Endothelial cell of umbilical vein (primary cell): ENCODE measurements around the gene CMTM7. TPM values are rescaled to one million over a fixed set of nuclear protein-coding genes. Genes with fewer than 3 reads are reported as not detected.
A peak's percentile ranks its signal among the peaks of the same experiment; 100 is the strongest.

ENCODE experiments used
- BruUV-seq: library from RNA; stranded (reverse); fragments of 400-500 nt; replicated peaks from 2 replicates; lab custom pipeline; 2021; lab: Mats Ljungman, UMichigan
- CTCF ChIA-PET: fragments of 300-600, 350-600 bp; sonication (Branson Sonifier 250); formaldehyde crosslinking; loops from one replicate; lab custom pipeline; 2021; ENCODE audit warnings: antibody characterized with exemption, inconsistent platforms; lab: Charles Lee
- POLR2A ChIA-PET: fragments of 300-600, 350-600 bp; sonication (Branson Sonifier 250); formaldehyde crosslinking; loops from one replicate; lab custom pipeline; 2021; ENCODE audit warnings: antibody characterized with exemption, inconsistent platforms; lab: Charles Lee
- DNase-seq: peaks from one replicate; pipeline ENCODE4 v3.0.0-alpha.2; 2011; ENCODE audit warnings: low read depth, low spot score
- FAIRE-seq: peaks from 2 replicates; lab custom pipeline; 2011; peaks lifted over from hg19 to GRCh38; lab: Jason Lieb, UNC
- H2AFZ ChIP-seq: 2 replicates; pipeline ENCODE4 v1.6.0; 2012; ENCODE audit warnings: low read depth, low read length, control low read depth, inconsistent platforms
- H3K27ac ChIP-seq: 2 replicates; pipeline ENCODE4 v1.5.1; 2011; ENCODE audit warnings: low read depth, mild to moderate bottlenecking, control low read depth, low read length, moderate library complexity; ENCODE audit not compliant: insufficient read depth
- H3K27me3 ChIP-seq, 2 experiments: 2 replicates each; pipeline versions ENCODE4 v1.6.0 to v1.6.1; 2011; ENCODE audit warnings: low read length in 2 of 2, mixed read lengths in 1 of 2; ENCODE audit not compliant: control insufficient read depth in 2 of 2, insufficient read depth in 2 of 2
- H3K36me3 ChIP-seq, 2 experiments: 2 replicates in 1 of 2; 3 replicates in 1 of 2; pipeline ENCODE4 v1.5.1; 2011; ENCODE audit warnings: low read length in 2 of 2, mild to moderate bottlenecking in 1 of 2, moderate library complexity in 1 of 2; ENCODE audit not compliant: control insufficient read depth in 2 of 2, insufficient read depth in 2 of 2; ENCODE audit errors: extremely low read depth in 1 of 2
- H3K4me1 ChIP-seq: 3 replicates; pipeline ENCODE4 v1.5.1; 2011; ENCODE audit warnings: mild to moderate bottlenecking, low read length; ENCODE audit not compliant: control insufficient read depth, insufficient read depth; ENCODE audit errors: extremely low read depth
- H3K4me2 ChIP-seq: 2 replicates; pipeline ENCODE4 v1.6.1; 2011; ENCODE audit warnings: low read length, control low read depth, mixed read lengths; ENCODE audit not compliant: insufficient read depth
- H3K4me3 ChIP-seq, 3 experiments: fragments of 200-600 bp in 1 of 3; sonication (generic), shearing (Covaris generic) in 1 of 3; replicated peaks in 1 of 3; 2 replicates each; pipeline ENCODE4 v1.5.1; 2011 to 2016; ENCODE audit warnings: control low read depth in 3 of 3, low read length in 3 of 3, mild to moderate bottlenecking in 2 of 3, inconsistent platforms in 1 of 3, low read depth in 1 of 3, moderate library complexity in 1 of 3; ENCODE audit not compliant: insufficient read depth in 1 of 3
- H3K79me2 ChIP-seq: 2 replicates; pipeline ENCODE4 v1.6.0; 2012; ENCODE audit warnings: low read length, inconsistent platforms; ENCODE audit not compliant: control insufficient read depth, insufficient read depth
- H3K9ac ChIP-seq: replicated peaks from 2 replicates; pipeline ENCODE3; 2011; ENCODE audit warnings: low read length, control low read depth; ENCODE audit not compliant: insufficient read depth; ENCODE audit errors: extremely low read depth
- H3K9me1 ChIP-seq: replicated peaks from 3 replicates; pipeline ENCODE4 v1.6.0; 2011; ENCODE audit warnings: mild to moderate bottlenecking, low read length; ENCODE audit not compliant: control insufficient read depth, insufficient read depth; ENCODE audit errors: extremely low read depth
- H3K9me3 ChIP-seq: replicated peaks from 2 replicates; pipeline ENCODE4 v1.5.1; 2012; ENCODE audit warnings: low read length, inconsistent platforms; ENCODE audit not compliant: control insufficient read depth, insufficient read depth
- H4K20me1 ChIP-seq: replicated peaks from 2 replicates; pipeline ENCODE3; 2011; ENCODE audit warnings: mild to moderate bottlenecking, low read length; ENCODE audit not compliant: control insufficient read depth, insufficient read depth; ENCODE audit errors: extremely low read depth
- CTCF ChIP-seq, 2 donors: IDR thresholded peaks; 1 replicate in 1 of 2; 2 replicates in 1 of 2; pipeline ENCODE4 v1.5.1; 2011; ENCODE audit warnings: low read length in 2 of 2, mild to moderate bottlenecking in 2 of 2, moderate library complexity in 2 of 2, control low read depth in 1 of 2, inconsistent platforms in 1 of 2, low read depth in 1 of 2; ENCODE audit not compliant: insufficient read depth in 1 of 2; ENCODE audit errors: extremely low read depth in 1 of 2
- EZH2 ChIP-seq: IDR thresholded peaks from 2 replicates; pipeline ENCODE4 v1.6.1; 2012; ENCODE audit warnings: borderline replicate concordance, low read depth, mild to moderate bottlenecking, moderate library complexity, low read length, inconsistent platforms; ENCODE audit not compliant: severe bottlenecking
- FOS ChIP-seq: IDR thresholded peaks from 2 replicates; pipeline ENCODE4 v1.6.1; 2011; ENCODE audit warnings: mild to moderate bottlenecking, low read length, moderate library complexity, borderline replicate concordance; ENCODE audit not compliant: insufficient read depth
- GATA2 ChIP-seq: IDR thresholded peaks from 2 replicates; pipeline ENCODE4 v1.7.0; 2011; ENCODE audit warnings: low read depth, mild to moderate bottlenecking, moderate library complexity, mixed read lengths, low read length; ENCODE audit not compliant: insufficient read length, insufficient read depth
- JUN ChIP-seq: IDR thresholded peaks from 2 replicates; pipeline ENCODE4 v1.6.1; 2011; ENCODE audit warnings: borderline replicate concordance, low read depth; ENCODE audit not compliant: insufficient read length, insufficient read depth
- MAX ChIP-seq: IDR thresholded peaks from 2 replicates; pipeline ENCODE4 v1.6.1; 2011; ENCODE audit not compliant: insufficient read depth, insufficient read length
- MYC ChIP-seq: IDR thresholded peaks from one replicate; pipeline ENCODE4 v1.6.1; 2011; ENCODE audit warnings: mild to moderate bottlenecking, low read depth, low read length
- POLR2A ChIP-seq: IDR thresholded peaks from 2 replicates; pipeline ENCODE4 v1.6.1; 2012; ENCODE audit warnings: low read depth, mild to moderate bottlenecking, control low read depth, low read length
- POLR2AphosphoS5 ChIP-seq: IDR thresholded peaks from 2 replicates; pipeline ENCODE4 v1.6.1; 2012; ENCODE audit warnings: low read depth, mild to moderate bottlenecking, control low read depth, low read length, moderate library complexity; ENCODE audit not compliant: insufficient read depth
- dilution Hi-C: fragments of 300-500 bp; cut with MboI; formaldehyde crosslinking; loops from one replicate; pipeline ENCODE4 v1.15.0; 2019; ENCODE audit warnings: low sequenced_read_pairs; ENCODE audit not compliant: extremely low pct_ligation_motif_present
- intact Hi-C: fragments of 100-400 bp; cut with micrococcal nuclease; formaldehyde crosslinking; loops from one replicate; pipeline ENCODE4 v1.10.0; 2022
- polyA plus RNA-seq, 4 experiments: library from polyadenylated mRNA; depleted of rRNA in 3 of 4; stranded (reverse) in 3 of 4; unstranded in 1 of 4; fragments of >200 nt; gene quantifications; 2 replicates each; pipeline versions ENCODE4 v1.2.1 to v1.2.3, GENCODE V29; 2011 to 2012; ENCODE audit warnings: missing spikeins in 1 of 4
- total RNA-seq: library from RNA; stranded (reverse); gene quantifications from 2 replicates; pipeline ENCODE4 v1.2.3, GENCODE V29; 2021

CMTM7 gene
- total and polyA plus RNA-seq, 2 donors (not counting 3 experiments of a cell fraction or from before 2014, with no cell fraction given), result 44.7 to 88.5 TPM

- dilution Hi-C loops (no loop called here), intact Hi-C loops (loop anchor here (1.0 kb wide), 6 partner anchors 9 to 47 kb away; no protein-coding TSS in a partner anchor)
- FAIRE-seq, result no peak
Measured at GRCh38 chr3:32422943-32423342, 31.3 kb downstream of the CMTM7 start.

More at GRCh38 chr3:32422943-32423342, 31.3 kb downstream of the CMTM7 start:
- DNase-seq, result no peak
- no TSS peak for BruUV-seq
- H3K9me3 ChIP-seq, result no peaks in the 10 kb centered on the region
- H4K20me1 ChIP-seq, result no peaks in the 10 kb centered on the region
- H3K9ac ChIP-seq, result peak overlapping the region; percentile 21
- no peaks in the 10 kb centered on the region for H3K27me3 ChIP-seq
- peaks cover 54% of the 10 kb centered on the region for H3K4me1 ChIP-seq
- CTCF ChIA-PET, result interaction anchor here (1.1 to 4.8 kb wide), 8 partner anchors 9 to 47 kb away, joined by 3 to 56 read pairs (median 4); no protein-coding TSS in a partner anchor
- no peaks in the 10 kb centered on the region for H3K36me3 ChIP-seq
- TF ChIP-seq JUN (no peak), FOS (no peak), MAX (no peak), GATA2 (no peak), MYC (no peak), CTCF (IDR thresholded peaks at IDR 0.05; ENCODE audit: extremely low read depth in 1 of 2, insufficient read depth in 1 of 2, low read depth in 1 of 2, low read length in 2 of 2) (no peak), EZH2 (no peak), POLR2AphosphoS5 (no peak), POLR2A (no peak)
- H3K27ac ChIP-seq, result peak overlapping the region; percentile 92
- no peaks in the 10 kb centered on the region for H3K9me1 ChIP-seq
- no peak overlapping the region for H2AFZ ChIP-seq
- H3K4me2 ChIP-seq, result peak overlapping the region; percentile 58
- POLR2A ChIA-PET, result no interaction called here
- peaks cover 68% of the 10 kb centered on the region for H3K79me2 ChIP-seq
- no peak overlapping the region for H3K4me3 ChIP-seq
